HG03442 (cell line): ENCODE measurements around the gene MYOZ3.

ENCODE experiments used
- ATAC-seq: cut with Tn5 transposase; IDR thresholded peaks from one replicate; pipeline ENCODE4 v1.9.1; 2021; ENCODE audit warnings: mild to moderate bottlenecking, moderate library complexity; ENCODE audit not compliant: unreplicated experiment

MYOZ3 gene

GRCh38 chr5:150641824-150642566, 19.1 kb upstream of the MYOZ3 start:
- ATAC-seq: no peak

- ATAC-seq: no peak
Measured at GRCh38 chr5:150642567-150642927, 18.5 kb upstream of the MYOZ3 start.

GRCh38 chr5:150642991-150643710, 17.9 kb upstream of the MYOZ3 start:
- ATAC-seq: no peak

- no peak for ATAC-seq
Measured at GRCh38 chr5:150644058-150644457, 17.0 kb upstream of the MYOZ3 start.

DNA sequence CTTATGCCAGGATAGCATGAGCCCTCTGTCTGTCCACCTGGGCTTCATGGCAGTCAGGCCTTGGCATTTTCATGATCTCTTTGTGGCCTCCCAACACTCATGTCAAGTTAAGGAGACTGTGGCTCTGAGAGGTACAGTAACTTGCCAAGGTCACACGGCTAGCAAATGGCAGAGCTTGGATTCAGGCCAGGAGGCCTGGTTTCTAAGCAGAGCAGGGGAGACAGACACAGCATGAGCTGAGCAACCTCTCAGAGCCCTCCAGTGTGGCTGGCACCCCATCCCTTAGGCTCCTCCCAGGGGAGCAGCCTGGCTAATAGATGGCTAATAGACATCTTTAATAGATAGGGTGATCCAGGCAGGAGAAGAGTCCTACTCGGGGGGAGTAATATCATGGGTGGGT, 16.5 kb upstream of the MYOZ3 start:
- no peak for ATAC-seq

- ATAC-seq: no peak
Measured at GRCh38 chr5:150645070-150645700, 15.9 kb upstream of the MYOZ3 start.

DNA sequence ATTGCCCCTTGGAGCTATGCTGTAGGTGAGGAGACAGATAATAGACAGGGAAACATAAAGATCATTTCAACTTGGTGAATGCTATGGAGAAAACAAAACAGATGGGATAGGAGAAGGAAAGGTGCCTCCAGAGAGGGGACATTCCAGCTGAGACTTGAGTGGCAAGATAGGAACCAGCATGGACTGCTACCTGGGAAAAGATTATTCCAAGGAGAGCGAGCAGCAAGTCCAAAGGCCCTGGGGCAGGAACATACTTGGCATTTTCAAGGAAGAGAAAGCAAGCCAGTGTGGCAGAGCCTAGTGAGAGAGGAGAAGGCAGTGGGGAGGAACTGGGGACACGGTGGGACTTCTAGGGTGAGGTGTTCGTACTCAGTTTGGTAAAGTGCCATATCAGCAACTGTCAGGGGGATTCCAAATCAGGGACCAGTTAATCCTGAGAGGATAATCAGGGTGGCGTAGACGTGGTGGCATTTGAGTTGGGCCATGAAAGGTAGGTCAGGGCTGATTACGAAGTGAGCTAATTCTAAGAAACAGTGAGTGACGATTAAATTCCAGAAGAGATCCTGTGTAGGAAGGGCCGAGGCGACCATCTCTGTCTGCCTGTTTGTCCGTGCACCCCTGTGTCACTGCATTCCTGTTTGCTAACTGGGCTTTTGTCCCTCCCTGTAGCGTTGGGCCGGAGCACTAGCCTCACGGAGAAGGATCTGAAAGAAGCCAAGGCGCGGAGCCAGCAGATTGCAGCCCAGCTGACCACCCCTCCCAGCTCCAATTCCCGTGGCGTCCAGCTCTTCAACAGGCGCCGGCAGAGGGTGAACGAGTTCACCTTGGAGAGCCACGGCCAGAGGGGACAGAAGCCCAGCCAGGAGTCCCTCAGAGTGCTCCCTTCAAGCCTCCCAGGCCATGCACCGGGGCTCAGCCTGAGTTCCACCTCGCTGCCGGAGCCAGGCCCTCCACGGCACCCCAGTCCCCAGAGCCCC, 13.5 kb upstream of the MYOZ3 start:
- no peak for ATAC-seq

GRCh38 chr5:150648294-150649107, 12.6 kb upstream of the MYOZ3 start:
- ATAC-seq: no peak

GRCh38 chr5:150649108-150650020, 11.7 kb upstream of the MYOZ3 start:
- no peak for ATAC-seq

DNA sequence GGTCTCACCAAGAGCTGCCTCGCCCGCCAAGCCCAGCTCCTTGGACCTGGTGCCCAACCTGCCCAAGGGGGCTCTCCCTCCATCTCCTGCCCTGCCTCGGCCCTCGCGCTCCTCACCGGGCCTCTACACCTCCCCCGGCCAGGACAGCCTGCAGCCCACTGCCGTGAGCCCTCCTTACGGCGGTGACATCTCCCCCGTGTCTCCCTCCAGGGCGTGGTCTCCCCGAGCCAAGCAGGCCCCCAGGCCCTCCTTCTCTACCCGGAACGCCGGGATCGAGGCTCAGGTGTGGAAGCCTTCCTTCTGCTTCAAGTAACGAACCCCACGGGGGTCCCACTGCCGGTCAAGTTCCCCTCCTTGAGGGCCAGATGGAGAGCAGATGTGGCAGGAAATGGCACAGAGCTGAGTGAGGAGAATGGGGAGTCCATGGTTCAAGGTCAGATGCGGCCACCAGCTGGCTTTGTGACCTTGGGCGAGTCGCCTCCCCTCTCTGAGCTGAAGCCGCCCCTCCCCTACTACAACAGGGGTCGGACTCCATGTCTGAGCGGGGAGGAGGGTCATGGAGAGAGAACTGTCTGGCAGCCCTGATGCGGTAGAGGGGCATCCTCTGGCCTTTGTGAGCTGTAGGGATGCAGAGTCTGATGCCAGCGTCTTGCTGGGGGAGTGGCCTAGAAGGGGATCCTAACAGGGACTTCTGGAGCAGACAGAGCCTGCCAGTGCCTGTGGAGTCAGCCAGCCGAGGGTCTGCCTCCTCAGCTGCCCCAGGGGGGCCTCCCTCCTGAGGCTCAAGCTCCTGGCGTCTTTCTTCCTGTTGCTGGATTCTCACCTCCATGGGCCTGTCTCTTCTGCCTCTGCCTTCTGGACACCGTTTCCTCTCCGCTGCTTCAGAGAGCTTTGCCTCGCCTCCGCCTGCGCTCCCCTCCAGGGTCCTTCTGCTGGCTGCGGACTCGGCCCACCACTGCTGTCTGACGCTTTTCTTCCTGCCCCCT, 10.7 kb upstream of the MYOZ3 start:
- ATAC-seq: no peak

DNA sequence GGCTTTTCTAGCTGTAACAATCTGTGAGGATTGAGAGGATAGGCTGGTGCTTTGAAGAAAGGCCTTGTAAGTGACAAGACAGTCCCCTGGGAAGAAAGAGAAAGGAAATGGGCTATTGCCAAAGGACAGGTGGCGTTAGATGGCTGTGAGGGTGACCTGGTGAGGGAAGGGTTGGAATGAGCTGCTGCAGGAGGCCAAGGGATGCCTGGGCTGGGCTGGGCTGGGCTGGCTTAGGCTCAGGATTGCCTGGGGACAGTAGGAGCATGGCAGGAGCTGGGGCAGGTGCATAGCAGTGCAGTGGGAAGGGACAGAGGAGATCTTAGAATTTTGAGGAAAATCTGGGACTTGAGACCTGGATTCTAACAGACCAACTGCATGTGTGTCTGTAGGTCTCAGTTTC, 9.7 kb upstream of the MYOZ3 start:
- ATAC-seq: no peak

- ATAC-seq: no peak
Measured at GRCh38 chr5:150651924-150652671, 9.0 kb upstream of the MYOZ3 start.

GRCh38 chr5:150653145-150653761, 7.8 kb upstream of the MYOZ3 start:
- ATAC-seq: no peak

GRCh38 chr5:150653762-150654556, 7.1 kb upstream of the MYOZ3 start:
- ATAC-seq: no peak

- no peak for ATAC-seq
Measured at GRCh38 chr5:150655221-150655620, 5.8 kb upstream of the MYOZ3 start.
